ENCODE measurements around the gene HLA-F.
A peak's percentile ranks its signal among the peaks of the same experiment; 100 is the strongest.

Gene HLA-F

GRCh38 chr6:29776684-29777083 is 53.5 kb downstream of the HLA-F start:
- H3K9me3 ChIP-seq (ENCODE audit: control insufficient read depth, insufficient read depth, low read depth, low read length): no peaks in the 10 kb centered on the region
- peak; percentile 74 for TF ChIP-seq ZNF146 (tag by site-specific recombination; IDR thresholded peaks at IDR 0.05)
- no peak for TF ChIP-seq CTCF (tag by site-specific recombination; IDR thresholded peaks at IDR 0.05)
- POLR2A ChIA-PET: no interaction called here
- no peak overlapping the region for H3K27ac ChIP-seq (ENCODE audit: extremely low read depth, low read depth, low read length)
- no peaks in the 10 kb centered on the region for H3K4me1 ChIP-seq (ENCODE audit: control insufficient read depth, insufficient read depth, low read length)
- no peaks in the 10 kb centered on the region for H3K36me3 ChIP-seq (ENCODE audit: control insufficient read depth in 2 of 2, insufficient read depth in 1 of 2, low read length in 2 of 2)
- CTCF ChIA-PET: no interaction called here
- no peak overlapping the region for H3K4me3 ChIP-seq (ENCODE audit: low read depth, low read length)
